ENCODE measurements around the gene FAM241B.

Gene FAM241B

DNA sequence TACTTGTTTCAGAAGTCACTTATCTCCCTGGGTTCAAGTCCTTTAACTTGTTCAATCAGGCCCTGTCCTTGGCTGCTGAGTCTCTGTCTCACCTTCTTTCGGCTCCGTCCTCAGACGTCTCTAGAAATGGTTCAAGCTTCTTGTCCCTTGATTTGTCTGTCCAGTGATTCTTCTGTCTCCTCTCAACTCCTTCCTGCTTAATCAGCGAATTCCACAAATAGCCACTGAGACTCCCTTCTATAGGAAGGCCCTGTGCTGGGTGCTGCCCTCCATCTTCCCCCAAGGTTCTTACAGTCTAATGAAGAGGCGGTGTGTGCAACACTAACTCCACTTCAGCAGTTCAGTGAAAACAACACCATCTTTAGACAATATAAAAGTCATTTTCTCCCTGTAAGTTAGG lies 12.7 kb downstream of the FAM241B start:
- TF ChIP-seq, protein P1, sequence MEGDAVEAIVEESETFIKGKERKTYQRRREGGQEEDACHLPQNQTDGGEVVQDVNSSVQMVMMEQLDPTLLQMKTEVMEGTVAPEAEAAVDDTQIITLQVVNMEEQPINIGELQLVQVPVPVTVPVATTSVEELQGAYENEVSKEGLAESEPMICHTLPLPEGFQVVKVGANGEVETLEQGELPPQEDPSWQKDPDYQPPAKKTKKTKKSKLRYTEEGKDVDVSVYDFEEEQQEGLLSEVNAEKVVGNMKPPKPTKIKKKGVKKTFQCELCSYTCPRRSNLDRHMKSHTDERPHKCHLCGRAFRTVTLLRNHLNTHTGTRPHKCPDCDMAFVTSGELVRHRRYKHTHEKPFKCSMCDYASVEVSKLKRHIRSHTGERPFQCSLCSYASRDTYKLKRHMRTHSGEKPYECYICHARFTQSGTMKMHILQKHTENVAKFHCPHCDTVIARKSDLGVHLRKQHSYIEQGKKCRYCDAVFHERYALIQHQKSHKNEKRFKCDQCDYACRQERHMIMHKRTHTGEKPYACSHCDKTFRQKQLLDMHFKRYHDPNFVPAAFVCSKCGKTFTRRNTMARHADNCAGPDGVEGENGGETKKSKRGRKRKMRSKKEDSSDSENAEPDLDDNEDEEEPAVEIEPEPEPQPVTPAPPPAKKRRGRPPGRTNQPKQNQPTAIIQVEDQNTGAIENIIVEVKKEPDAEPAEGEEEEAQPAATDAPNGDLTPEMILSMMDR (IDR thresholded peaks at IDR 0.05; ENCODE audit: low read depth, low read length): no peak
- no peak for DNase-seq (ENCODE audit: low read depth in 2 of 2)
- no peak overlapping the region for H3K4me3 ChIP-seq (replicated peaks in 1 of 2; ENCODE audit: low read depth in 2 of 2, low read length in 2 of 2)

DNA sequence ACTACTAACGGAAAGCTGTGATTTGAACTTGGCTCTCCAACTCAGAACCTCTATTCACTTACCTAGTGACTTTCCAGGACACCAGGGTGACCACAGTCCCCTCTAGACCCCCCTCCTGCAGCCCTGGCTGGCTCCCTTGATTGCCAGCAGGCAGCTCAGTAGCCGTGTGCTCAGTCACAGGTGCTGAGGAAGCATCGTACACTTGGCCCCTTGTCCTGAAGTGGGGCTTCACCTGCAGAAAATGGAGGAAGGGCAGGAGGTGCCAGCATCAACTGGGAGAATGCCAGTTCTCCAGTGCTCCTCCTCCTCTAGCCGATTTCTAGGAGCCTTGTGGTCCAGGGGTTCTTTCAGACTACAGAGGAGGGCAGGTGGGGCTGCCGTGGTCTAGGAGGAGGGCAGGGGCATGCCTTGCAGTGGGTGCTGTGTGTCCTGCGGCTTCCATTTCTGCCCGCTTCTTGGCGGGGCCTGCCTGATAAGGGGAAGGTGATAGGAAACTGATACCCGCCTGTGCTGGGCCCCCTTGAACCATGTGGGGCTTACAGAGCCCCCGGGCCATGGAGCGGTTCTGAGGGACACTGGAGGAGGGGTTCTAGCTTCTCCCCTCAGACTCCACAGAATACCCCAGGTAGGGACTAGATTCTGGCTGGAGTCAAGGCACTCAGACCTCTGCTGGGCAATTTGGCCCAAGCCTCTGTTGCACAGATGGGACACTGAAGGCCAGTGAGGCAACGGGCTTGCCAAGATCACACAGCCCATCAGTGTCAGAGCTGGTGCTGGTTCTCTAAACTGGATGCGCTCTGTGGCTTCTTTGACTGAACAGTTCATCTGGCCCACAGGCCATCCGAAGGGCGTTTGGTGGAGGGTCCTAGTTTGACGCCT lies 14.0 kb downstream of the FAM241B start:
- DNase-seq (ENCODE audit: low read depth in 2 of 2): no peak
- TF ChIP-seq, protein P1 (IDR thresholded peaks at IDR 0.05; ENCODE audit: low read depth, low read length): no peak
- H3K4me3 ChIP-seq (replicated peaks in 1 of 2; ENCODE audit: low read depth in 2 of 2, low read length in 2 of 2): no peak overlapping the region

DNA sequence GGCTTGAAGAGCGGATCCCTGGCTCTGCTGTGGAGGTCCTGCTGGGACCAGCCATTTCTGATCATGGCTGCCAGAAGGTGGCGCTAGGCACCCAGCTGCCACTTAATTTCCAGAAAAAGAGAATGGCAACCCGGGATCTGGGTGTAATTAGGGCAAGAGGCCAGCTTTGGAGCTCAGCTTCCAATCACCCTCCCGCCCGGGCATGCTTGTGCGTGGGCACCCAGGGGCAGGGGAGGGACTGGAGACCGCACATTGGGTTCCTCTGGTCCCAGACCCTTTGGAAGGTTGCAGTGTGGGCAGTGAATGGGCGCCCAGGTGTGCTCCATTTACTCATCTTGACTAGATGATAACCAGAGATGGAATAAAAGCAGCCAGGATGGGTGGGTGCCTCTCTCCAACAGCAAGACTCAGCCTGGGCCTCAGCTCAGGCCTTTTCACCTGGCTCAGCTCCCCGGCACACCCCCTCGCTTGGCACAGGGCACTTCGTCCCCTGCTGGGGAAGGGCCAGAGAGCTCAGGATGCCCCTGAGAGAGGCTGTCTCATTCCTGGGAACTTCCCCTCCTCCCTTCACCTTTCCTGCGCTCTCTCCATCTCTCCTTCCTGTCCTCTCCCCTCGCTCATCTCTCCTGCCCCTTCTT lies 14.7 kb downstream of the FAM241B start:
- DNase-seq (ENCODE audit: low read depth in 2 of 2): peak; percentile 67 to 68
- H3K4me3 ChIP-seq (replicated peaks in 1 of 2; ENCODE audit: low read depth in 2 of 2, low read length in 2 of 2): no peak overlapping the region
- TF ChIP-seq, protein P1 (IDR thresholded peaks at IDR 0.05; ENCODE audit: low read depth, low read length): peak; percentile 84

DNA sequence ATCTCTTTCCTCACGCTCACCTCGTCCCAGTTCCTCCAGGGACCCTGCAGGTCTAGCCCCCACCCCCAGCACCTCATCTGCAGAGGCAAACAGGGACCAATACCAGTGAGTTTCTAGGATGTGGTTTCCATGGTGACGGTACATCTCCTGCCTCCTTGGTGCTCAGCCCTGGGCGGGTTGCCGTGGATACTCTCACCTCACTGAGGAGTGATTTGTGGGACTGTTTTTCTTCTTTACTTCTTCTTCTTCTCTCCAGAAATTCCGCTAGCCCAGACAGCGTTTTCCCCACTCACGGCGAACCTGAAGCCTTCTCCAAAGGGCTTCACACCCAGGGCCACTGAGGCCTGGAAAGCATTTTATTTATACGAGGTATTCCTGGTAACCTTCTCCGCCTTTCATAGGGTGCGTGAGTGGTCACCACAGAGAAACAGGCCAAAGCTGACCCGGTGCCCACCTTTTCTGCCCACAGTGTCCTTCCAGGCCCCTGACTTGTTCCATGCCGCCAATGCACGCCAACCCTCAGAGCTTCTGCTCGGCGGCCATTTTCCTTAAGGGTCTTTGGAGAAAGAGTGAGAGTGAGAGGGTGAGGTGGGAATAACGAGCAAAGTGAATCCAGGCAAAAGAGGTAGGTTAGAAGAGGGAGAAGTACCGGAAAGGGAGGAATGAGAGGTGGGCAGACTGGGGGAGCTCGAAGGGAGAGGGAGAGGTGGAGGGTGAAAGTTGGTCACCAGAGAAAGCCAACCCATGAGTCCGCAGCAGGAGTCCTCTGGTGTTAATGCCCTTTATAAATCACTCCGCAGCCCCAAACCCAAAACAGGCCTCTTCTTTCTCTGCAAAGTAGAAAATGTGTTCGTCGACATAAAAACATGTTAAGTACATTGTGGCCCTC lies 15.5 kb downstream of the FAM241B start:
- TF ChIP-seq, protein P1 (IDR thresholded peaks at IDR 0.05; ENCODE audit: low read depth, low read length): no peak

DNA sequence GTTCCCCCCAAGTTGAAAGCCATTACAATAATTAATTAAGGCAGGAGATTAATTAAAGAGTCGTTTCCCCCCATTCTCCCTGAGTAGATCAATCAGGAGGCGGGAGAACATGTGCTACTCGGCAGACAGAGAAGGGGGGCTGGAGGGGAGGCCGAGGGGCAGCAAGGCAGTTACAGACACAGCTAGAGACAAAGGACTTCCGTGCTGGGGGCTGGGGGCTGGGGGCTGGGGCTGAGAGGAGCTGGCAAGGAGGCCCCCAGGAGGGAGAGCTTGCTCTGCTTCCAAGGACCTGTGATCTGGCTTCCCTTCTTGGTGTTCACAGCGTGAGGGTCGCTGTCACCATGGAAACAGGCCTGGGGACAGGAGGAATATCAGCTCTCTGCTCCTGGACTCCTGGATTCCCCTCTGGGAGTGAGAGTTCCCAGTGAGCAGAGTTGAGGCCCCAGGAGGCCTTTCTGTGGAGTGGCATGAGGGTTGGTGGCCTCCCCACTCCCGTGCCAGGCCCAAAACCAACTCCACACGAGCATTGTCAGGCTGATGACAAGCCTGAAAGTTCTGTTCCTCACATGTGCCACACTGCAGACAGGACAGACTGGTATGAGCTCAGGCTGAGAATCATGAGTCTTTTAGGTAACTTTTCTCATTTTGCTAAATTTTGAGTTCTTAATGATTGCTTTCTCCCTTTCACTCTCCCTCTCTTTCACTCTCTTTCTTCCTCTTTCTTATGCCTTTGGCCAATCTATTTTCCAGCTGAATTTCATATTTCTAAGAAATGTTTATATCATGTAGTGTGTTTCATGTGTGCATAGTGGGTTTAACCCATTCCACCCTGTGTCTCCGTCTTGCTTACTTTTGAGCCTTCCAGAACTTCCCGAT lies 16.4 kb downstream of the FAM241B start:
- DNase-seq (ENCODE audit: low read depth in 2 of 2): no peak
- H3K4me3 ChIP-seq (replicated peaks in 1 of 2; ENCODE audit: low read depth in 2 of 2, low read length in 2 of 2): no peak overlapping the region
- TF ChIP-seq, protein P1 (IDR thresholded peaks at IDR 0.05; ENCODE audit: low read depth, low read length): no peak

More for the DNA sequence above, 15.5 kb downstream of the FAM241B start:
- no peak for DNase-seq (ENCODE audit: low read depth in 2 of 2)
- no peak overlapping the region for H3K4me3 ChIP-seq (replicated peaks in 1 of 2; ENCODE audit: low read depth in 2 of 2, low read length in 2 of 2)

DNA sequence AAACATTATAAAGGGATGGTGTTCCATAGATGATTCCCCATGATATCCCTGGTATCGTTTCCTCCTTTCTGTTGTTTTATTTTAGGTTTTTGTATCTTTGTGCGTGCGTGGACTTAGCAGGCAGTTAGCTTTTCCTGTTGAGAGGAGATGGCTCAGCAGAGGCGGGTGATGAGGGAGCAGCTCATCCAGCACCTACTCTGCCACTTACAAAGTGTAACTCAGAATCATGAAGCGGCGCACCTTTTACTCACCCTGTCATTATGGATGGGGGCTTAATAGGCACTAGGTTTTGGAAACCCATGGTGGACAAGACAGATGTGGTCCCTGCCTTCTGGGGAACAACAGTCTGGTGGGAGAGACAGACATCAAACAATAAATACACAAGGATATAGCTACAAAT lies 17.1 kb downstream of the FAM241B start:
- no peak for DNase-seq (ENCODE audit: low read depth in 2 of 2)
- TF ChIP-seq, protein P1 (IDR thresholded peaks at IDR 0.05; ENCODE audit: low read depth, low read length): no peak
- H3K4me3 ChIP-seq (replicated peaks in 1 of 2; ENCODE audit: low read depth in 2 of 2, low read length in 2 of 2): no peak overlapping the region

All from cardiac fibroblast (primary cell).